HG02981 (cell line): ENCODE data around the gene PLA2G2E.
"Not testable (repeated sequence)": the region's sequence is repeated elsewhere in the genome, so short reads cannot be mapped to it uniquely, and the experiment has no call there.

Experiments
- ATAC-seq: cut with Tn5 transposase; IDR thresholded peaks from one replicate; pipeline ENCODE4 v1.9.1; 2021; ENCODE audit warnings: mild to moderate bottlenecking, moderate library complexity; ENCODE audit not compliant: unreplicated experiment

Gene PLA2G2E

DNA sequence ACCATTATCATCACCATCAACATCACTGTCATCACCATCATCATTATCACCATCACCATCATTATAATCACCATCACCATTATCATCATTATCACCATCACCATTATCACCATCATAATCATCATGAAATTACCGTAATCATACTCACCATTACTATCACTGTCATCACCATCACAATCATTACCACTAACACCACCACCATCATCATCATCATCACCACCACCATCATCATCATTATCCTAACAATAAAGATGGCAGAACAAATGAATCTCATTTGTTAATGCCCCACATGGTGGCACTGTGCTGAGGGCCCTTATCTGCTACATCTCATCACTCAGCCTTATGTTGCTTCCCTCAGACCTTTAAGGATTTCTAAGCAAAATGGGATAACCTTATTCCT lies 9.4 kb upstream of the PLA2G2E start:
- ATAC-seq = no peak

DNA sequence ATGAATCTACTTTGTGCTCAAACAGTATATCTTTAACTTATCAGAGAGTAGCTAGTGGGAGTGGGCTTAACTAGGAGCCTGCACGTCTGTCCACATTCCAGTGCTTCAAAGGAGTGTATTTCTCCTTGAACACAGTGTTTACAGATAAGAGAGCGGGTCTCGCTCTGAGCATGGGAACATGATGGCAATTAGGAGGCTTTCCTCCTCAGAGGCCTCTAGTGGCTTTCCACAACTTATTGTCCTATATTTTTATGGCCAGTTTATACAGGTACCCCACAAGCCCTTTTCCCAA lies 3.7 kb upstream of the PLA2G2E start:
- not testable (repeated sequence) for ATAC-seq

DNA sequence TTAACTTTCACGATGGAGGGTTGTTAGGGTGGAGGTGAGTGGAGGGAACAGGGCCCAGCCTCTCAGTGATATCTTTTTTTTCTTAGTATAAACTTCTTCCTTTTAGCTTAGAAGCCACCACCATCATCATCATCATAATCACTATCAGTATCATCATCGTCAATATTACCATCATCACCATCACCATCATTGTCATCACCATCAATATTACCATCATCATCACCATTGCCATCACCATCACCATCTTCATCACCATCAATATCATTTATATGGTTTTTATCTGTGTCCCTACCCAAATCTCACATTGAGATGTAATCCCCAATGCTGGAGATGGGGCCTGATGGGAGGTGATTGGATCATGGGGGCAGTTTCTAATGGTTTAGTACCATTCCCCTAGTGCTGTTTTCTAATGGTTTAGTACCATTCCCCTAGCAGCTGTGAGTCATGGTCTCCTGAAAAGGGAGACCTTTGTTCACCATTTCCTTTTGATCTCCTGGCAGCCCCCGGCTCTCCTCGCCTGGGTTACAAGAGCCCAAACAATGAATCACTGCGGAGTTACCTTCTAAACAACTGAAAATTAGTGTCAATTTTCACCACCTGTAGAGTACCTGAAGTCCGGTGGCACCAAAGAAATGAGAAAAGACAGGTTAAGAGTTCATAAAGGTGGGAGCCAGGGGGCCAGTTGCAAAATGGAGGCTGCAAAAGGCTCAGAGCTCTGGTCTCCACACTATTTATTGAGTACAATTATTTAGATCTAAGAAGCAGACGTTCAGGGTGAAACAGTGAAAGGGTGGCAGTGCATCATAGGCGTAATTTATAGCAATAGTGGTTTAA lies 3.1 kb upstream of the PLA2G2E start:
- ATAC-seq = no peak

DNA sequence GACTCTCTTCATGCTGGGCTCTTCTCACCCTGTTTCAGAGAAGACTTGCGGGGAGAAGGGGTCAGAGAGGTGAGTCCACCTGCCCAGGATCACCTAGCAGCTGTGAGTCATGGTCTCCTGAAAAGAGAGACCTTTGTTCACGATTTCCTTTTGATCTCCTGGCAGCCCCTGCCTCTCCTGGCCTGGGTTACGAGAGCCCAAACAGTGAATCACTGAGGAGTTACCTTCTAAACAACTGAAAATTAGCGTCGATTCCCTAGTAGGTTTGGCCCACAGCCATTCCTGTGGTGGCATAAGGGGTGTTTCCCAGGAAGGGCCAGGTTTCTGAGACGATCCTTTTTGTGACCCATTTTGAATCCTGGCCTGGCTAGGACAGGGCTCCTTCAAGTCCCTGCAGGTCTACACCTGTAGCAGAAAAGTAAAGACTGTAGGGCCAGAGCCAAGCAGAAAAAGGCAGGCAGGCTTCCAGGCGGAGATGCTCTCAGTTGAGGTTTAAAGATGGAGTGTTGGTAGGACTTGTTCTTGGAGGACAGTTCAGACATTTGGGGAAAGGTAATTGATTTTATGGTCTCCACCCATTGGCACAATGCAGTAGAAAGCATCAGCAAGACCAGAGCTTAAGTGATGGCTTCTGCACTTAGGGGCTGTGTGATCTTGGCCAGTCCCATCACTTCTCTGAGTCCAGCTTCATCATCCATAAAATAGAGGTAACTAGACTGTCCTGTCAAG lies 2.1 kb upstream of the PLA2G2E start:
- ATAC-seq = no peak

DNA sequence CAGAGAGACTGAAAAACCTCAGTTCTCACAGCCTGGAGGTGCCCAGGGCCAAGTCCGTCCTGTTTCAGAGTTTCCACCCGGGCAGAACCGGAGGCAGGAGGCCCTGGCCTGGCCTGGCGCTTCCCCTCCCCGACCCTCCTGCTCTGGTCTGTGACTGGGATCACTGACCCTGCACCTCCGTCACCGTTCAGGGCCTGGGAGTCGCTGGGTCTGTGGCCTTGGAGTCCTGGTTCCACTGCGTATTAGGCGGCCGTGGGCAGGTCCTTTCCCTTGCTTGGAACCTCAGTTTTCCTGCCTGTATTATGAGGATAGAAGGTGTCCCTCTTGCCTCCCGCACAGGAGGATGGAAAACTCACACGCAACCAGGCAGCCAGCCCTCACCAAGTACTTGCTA lies 533 bp upstream of the PLA2G2E start:
- ATAC-seq = no peak

DNA sequence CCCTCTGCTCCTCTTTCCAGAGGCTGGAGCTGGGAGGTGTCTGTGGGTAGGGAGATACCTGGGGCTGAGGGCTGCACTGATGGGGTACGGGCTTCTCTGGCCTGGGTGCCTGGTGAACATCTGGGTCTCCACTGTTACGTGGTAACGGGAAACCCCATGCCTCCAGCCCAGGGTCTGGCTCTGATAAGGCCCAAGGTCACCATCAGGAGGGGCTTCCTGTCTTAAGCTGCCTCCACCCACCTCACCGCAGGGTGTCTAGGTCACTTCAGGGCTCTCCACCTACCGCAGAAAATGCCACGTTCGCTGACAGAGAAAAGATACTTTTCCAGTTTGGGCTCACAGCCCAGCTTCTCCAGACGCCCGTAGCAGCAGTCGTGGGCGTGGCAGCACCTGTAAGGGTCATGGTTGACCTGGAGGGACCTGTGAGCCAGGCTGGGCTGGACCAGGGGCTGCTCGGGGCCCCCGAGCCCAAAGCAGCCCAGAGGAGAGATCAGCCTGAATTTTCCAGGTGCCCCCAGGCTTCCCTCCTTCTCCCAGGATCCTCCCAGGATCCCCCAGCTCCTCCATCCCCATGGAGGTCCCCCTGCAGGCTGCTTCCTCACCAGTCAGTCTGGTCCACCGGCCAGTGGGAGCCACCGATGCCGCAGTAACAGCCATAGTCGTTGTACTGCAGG lies 1.3 kb downstream of the PLA2G2E start:
- ATAC-seq = no peak

DNA sequence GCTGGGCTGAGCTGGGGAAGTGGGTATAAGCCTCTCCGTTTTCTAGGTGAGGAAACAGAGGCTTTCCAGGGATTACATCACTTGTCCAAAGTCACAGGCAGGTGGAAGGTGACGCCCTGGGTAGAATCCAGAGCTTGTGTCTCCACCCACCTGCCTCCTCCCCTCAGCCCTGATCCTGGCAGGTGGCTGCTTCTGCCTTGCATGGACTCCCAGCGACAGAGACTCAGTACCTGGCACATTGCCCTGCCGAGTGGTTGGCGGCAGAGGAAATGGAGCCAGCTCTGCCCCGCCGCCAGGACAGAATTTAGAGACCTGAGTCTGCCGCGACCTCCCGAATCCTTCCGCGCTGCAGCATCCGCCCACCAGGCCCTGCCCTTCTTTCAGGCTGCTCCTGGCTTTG lies 2.1 kb downstream of the PLA2G2E start:
- no peak for ATAC-seq

DNA sequence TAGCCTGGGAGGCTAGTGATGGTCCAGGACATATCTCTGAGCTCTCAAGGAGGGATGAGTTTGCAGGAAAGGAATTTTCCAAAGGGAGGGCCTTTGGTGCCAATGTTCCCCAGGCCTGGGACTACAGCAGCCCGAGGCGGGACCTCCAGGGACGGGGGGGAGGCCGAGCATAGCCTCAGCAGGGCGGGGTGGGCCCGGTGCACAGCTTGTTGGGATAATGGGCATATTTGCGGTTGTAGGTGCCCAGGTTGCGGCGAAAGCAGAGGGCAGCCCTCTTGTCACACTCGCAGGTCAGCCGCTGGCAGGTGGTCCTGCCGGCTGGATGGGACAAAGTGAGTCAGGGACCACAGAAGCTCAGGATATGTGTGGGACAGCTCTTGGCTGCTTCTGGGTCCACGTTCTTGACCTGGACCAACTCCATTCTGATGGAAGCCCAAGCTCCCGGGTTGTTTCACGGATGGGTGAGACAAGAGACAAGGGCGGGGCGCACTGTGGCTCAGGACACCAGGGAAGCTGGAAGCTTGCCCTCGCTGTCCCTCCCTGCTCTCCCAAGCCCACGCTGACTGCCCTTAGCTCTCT lies 3.2 kb downstream of the PLA2G2E start:
- ATAC-seq = no peak

DNA sequence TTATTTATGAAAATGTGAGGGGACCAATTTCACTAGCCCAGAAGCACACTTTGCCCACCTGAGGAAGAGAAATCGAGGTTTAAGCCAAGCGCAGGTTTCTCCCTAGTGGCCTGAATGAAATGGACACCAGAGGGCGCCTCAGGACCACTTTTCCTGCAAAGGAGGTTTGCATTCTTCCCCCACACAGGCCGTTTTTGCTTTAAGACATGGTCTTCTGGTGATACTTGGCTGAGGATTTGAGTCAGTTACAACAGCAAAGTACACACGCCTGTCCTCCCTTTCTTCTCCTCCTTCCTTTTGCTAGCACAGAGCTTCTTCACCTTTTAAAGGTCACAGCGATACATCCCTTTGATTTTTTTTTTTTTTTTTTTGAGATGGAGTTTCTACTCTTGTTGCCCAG lies 5.4 kb downstream of the PLA2G2E start:
- no peak for ATAC-seq

DNA sequence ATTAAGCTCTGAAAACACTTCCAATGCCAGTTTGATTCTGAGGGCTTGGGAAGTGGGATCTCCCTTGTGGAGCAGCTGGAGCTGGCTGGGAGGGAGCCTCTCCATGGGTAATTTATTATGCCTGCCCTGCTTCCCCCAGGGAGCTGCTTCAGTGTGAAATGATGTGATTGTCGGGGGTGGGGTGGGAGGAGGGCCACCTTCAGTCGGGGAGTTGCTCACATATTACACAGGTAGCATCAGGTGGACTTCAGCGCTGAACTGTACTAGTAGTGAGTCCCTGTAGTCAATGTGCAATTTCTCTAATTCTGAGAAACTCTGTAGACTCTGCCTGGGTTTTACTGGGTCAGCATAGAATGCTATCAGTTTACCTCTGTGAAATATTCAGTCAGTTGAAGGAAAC lies 12.8 kb downstream of the PLA2G2E start:
- no peak for ATAC-seq

DNA sequence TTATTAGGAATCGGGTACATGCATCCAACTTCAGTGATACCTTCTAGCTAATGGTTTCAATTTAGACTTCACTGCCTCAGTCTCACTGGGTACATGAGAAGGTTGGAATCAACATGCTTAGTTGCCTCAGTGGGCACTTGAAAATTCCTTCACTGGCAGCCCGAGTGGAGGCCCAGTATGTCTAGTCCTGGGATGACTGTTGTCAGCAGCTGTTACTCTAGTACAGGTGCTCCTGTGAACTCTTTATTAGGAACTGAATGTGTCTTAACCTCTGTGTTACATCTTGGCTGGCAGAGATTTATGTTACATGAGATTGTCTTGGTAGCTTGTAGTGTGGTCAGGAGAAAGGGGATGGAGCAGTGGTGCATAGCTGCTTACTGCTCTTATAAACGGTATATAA lies 13.4 kb downstream of the PLA2G2E start:
- no peak for ATAC-seq

DNA sequence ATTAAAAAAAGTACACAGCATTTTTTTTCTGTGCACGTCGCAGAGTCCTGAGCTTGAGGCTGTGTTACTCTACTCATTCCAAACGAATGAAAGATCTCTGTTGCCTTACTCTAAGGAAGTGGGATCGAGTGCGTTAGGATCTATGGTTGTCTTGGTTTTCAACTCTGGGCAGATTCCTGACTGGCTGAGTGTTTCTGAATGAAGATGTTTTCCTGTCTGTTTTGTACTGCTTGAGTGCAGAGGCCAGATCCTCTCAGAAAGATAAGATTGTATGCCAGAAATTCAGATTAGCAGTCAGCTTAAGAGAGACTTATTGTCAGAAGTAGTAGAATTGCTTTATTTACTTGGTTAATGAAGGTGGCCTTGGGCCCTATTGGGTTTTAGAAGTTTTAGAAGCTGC lies 14.0 kb downstream of the PLA2G2E start:
- ATAC-seq = no peak

DNA sequence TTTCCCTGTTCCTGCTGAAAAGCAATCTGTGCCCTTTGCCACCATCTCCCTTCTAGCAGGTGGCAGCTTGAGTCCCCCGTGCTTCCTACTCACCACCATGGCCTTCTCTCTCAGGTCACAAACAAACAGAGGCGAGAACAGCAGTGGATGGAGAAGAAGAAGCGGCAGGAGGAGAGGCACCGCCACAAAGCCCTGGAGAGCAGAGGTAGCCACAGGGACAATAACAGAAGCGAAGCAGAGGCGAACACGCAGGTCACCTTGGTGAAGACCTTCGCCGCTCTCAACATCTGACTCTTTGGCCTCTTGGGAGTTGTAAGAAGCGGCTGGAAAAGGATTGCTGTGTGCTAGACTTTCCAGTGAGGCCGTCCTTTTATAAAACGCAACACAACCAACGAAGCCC lies 16.0 kb downstream of the PLA2G2E start:
- ATAC-seq = no peak

DNA sequence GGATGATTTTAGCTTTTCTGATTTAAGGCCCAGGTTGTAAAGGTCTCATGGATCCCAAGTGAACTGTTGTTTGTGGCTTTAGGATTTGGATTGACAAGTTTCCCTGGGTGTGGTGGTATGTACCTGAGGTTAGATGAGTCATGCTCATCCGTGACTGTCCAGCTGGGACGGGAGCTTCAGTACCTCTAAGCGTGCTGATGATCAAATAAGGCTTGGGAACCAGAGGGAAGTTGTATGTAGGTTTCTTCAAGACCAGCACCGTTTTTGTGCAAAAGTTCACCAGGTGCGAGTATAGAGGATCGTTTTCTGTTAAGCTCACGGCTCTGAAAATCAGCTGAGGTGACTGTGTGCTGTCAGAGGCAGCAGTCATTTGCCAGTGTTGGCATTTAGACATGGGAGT lies 19.8 kb downstream of the PLA2G2E start:
- ATAC-seq = no peak

DNA sequence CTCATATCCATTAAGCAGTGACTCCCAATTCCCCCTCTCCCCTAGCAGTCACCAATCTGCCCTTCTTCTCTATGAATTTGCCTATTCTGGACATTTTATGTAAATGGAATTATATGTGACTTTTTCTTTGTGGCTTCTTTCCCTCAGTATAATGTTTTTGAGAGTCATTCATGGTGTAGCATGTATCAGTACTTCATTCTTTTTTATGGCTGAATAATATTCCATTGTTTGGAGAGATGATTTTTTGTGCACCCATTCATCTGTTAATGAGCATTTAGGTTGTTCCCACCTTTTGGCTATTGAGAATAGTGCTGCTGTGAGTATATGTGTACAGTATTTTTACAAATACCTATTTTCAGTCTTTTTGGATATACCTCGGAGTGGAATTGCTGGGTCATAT lies 21.8 kb downstream of the PLA2G2E start:
- ATAC-seq = no peak

DNA sequence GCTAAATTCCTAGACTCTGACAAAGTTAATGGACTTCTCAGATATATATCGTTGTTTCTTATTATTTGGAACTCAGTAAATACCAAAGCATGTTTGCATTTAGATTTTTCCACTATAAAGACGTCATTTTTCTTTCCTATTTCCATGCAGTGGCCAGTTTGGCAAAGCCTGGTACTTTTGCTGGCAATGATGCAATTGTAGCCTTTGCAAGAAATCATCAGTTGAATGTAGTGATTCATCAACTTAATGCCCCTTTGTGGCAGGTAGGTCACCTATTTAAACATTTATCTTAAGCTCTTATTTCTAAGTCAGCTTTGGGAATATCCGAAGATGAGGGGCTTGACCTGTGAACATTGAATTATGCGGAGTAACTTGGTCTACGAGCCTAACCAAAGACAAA lies 29.2 kb downstream of the PLA2G2E start:
- ATAC-seq = no peak

DNA sequence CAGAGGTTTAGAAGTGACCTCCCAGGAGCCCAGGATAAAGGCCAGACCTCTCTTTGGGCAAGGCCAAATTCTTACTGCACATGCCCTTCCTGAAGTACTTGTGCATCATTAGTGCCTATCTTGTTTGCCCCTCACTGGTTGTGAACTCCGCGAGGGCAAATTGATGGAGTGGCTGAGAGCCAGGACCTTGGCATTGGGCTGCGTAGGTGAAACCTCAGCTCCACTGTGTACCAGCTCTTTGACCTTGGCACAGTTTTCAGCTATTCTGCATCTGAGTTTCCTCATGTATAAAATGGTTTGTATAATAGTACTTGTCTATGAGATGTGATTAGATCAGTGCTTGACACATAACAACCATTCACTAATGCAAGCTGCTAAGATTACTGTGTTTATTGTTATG lies 29.7 kb downstream of the PLA2G2E start:
- ATAC-seq = no peak

DNA sequence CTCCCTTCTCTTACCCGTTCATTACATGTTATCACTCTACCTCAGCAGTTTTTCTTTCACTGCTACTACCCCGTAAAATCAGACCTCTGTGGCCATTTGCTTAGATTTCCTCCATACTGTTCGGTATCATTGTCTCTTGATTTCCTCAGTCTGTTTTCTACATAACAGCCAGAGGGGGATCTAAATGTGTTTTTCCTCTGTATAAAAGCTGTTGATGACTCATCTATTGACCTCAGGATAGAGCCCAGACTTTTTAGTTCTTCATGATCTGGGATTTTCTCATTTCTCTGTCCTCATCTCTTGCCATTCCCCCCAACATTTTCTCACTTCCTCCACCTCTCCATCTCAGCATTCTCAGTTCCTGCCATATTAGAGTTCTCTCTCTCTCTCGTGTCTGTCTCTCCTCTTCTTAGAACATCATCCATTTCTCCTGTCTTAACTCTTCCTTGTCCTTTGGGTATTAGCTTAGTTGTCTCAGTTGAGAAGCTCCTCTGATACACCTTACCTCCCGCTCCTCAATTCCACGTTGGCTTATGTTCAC lies 30.7 kb downstream of the PLA2G2E start:
- ATAC-seq = no peak

DNA sequence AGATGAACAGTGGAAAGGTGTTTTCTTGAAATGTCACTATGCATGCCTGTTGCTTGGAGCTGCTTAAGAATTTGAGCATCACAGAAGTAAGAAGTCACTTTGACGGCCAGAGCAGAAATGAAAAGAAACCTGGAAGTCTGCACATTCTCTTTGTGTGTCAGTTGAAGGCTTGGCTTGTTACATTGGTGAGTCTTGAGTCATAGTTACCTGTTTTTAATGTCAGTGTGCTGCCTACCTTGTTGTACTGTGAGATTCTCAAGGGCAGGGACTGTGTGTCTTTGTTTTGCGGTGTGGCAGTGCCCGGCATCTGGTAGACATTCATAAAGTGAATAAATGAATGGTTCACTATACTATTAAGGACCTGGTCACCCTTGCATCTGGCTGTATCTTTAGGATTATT lies 31.3 kb downstream of the PLA2G2E start:
- no peak for ATAC-seq

DNA sequence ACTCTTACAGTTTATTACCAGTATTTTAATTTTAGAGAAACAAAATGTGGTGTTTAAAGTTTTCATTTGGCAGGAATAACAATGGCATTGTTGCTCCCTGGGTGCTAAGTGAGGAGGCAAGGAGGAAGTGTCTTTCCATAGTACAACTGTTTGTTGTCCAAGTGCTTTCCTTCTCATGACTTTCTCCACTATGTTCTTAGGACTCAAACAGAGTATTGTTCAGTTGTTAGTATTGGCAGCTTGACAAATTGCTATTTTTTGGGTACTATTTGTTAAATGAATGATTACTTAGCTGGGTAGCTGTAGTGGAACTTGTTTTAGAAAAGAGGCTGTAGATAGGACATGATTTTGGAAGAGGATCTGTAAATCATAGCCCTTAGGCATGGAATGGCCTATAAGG lies 33.8 kb downstream of the PLA2G2E start:
- ATAC-seq = no peak

DNA sequence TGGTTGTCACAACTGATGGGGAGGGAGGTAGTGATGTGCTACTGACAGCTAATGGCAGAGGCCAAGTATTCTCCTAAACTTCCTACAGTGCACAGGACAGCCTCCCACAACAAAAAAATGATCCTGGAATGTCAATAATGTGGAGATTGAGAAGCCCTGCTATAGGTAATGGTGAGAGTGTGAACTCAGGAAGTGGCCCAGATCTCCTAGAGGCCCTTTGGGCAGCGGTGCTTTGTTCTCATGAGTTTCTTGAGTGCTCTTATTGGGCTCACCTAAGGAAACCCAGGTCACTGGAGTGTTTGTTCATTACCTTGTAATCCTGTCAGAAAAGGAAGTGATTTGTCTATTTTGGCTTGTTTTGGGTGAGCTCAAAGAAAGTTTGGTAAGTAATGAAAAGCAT lies 35.3 kb downstream of the PLA2G2E start:
- no peak for ATAC-seq

DNA sequence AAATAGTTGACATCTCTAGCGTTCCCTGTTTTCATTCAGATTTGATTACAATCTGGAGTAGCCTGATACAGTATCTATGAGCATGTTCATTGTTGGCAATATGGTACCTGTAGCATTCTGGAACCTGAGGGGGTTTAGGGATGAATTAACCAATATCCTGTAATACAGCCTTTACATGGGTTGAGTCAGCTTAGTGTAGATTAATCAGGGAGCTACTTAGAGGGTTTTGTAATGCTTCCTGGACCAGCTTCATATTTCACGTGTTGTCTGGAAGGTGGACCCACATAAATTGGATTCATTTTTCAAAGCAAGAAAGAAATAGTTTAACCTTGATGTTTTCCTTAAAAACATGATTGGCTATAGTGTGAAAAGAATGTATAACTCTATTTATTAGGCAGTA lies 37.6 kb downstream of the PLA2G2E start:
- no peak for ATAC-seq
